WERI-Rb-1 (cell line): ENCODE measurements around the gene WBP11.
"Not testable (repeated sequence)": the region's sequence is repeated elsewhere in the genome, so short reads cannot be mapped to it uniquely, and the experiment has no call there.

Experiments used
- DNase-seq: peaks from one replicate; pipeline ENCODE4 v3.0.0-alpha.2; 2020
- H3K27ac ChIP-seq: fragments of 250-450 bp; sonication (Bioruptor Pico); 2 replicates; pipeline ENCODE4 v1.5.1; 2020; ENCODE audit warnings: mild to moderate bottlenecking, moderate library complexity
- H3K27me3 ChIP-seq: fragments of 250-450 bp; sonication (Bioruptor Pico); 2 replicates; pipeline ENCODE4 v1.5.1; 2021; ENCODE audit warnings: mild to moderate bottlenecking, low read depth, moderate library complexity; ENCODE audit not compliant: insufficient read depth, severe bottlenecking
- H3K36me3 ChIP-seq: fragments of 250-450 bp; sonication (Bioruptor Pico); 2 replicates; pipeline ENCODE4 v1.5.1; 2020; ENCODE audit warnings: mild to moderate bottlenecking, moderate library complexity
- H3K4me3 ChIP-seq: 2 replicates; pipeline ENCODE4 v1.5.1; 2011; ENCODE audit warnings: low read depth, mild to moderate bottlenecking, control low read depth, low read length
- H3K9me3 ChIP-seq: fragments of 250-450 bp; sonication (Bioruptor Pico); 2 replicates; pipeline ENCODE4 v1.5.1; 2021; ENCODE audit warnings: mild to moderate bottlenecking, moderate library complexity; ENCODE audit not compliant: severe bottlenecking
- CTCF ChIP-seq: IDR thresholded peaks from 2 replicates; pipeline ENCODE4 v1.5.1; 2011; ENCODE audit warnings: low read depth, mild to moderate bottlenecking, control low read depth, inconsistent platforms, low read length

Gene WBP11

GRCh38 chr12:14741153-14741552, 62.1 kb downstream of the WBP11 start:
- H3K27me3 ChIP-seq: no peaks in the 10 kb centered on the region
- no peak for DNase-seq
- no peaks in the 10 kb centered on the region for H3K36me3 ChIP-seq
- H3K27ac ChIP-seq: no peak overlapping the region
- no peak for TF ChIP-seq CTCF
- H3K4me3 ChIP-seq: no peak overlapping the region
- H3K9me3 ChIP-seq: peaks cover 10% of the 10 kb centered on the region

DNA sequence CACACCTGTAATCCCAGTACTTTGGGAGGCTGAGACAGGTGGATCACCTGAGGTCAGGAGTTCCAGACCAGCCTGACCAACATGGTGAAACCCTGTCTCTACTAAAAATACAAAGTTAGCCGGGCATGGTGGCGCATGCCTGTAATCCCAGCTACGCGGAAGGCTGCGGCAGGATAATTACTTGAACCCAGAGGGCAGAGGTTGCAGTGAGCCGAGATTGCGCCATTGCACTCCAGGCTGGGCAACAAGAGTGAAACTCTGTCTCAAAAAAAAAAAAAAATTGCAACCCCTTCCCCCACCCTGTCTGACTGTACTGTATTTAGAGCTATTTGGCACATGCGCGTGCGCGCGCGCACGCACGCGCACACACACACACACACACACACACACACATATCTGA, 66.8 kb downstream of the WBP11 start:
- H3K27ac ChIP-seq, DNase-seq, H3K36me3 ChIP-seq, H3K9me3 ChIP-seq, H3K27me3 ChIP-seq, H3K4me3 ChIP-seq: not testable (repeated sequence)
